Activated naive CD8-positive, alpha-beta T cell treated with anti-CD3 and anti-CD28 coated beads, Interleukin-2, amount 50 U/mL, for 16 hours (primary cell): ENCODE data around the gene HTR1A.

Experiments
- DNase-seq: peaks from one replicate; pipeline ENCODE4 v3.0.0-alpha.2; 2020; ENCODE audit warnings: low read depth, low spot score

The HTR1A gene

GRCh38 chr5:63962279-63962678 lies at the start of gene HTR1A:
HTR1A (minus strand) TSS chr5:63962445; CDS start chr5:63961719, 726 bp downstream.
- no peak for DNase-seq

GRCh38 chr5:64003966-64004365 lies 41.7 kb upstream of the HTR1A start:
- DNase-seq: no peak

GRCh38 chr5:64000096-64000495 lies 37.9 kb upstream of the HTR1A start:
- no peak for DNase-seq

GRCh38 chr5:63987053-63987452 lies 24.8 kb upstream of the HTR1A start:
- no peak for DNase-seq

GRCh38 chr5:63981864-63982263 lies 19.6 kb upstream of the HTR1A start:
- no peak for DNase-seq

- DNase-seq: no peak
Measured at GRCh38 chr5:63963926-63964325, 1.7 kb upstream of the HTR1A start.

- DNase-seq: no peak
Measured at GRCh38 chr5:63963080-63963735, 963 bp upstream of the HTR1A start.

GRCh38 chr5:63961598-63962161 lies 565 bp downstream of the HTR1A start:
- no peak for DNase-seq

GRCh38 chr5:63961125-63961597 lies 1.1 kb downstream of the HTR1A start:
- no peak for DNase-seq

- no peak for DNase-seq
Measured at GRCh38 chr5:63960646-63961045, 1.6 kb downstream of the HTR1A start.

- no peak for DNase-seq
Measured at GRCh38 chr5:63959177-63959982, 2.9 kb downstream of the HTR1A start.

GRCh38 chr5:63958654-63959053 lies 3.6 kb downstream of the HTR1A start:
- no peak for DNase-seq

GRCh38 chr5:63957617-63958016 lies 4.6 kb downstream of the HTR1A start:
- no peak for DNase-seq

- DNase-seq: no peak
Measured at GRCh38 chr5:63953217-63953616, 9.0 kb downstream of the HTR1A start.

- no peak for DNase-seq
Measured at GRCh38 chr5:63935103-63935502, 27.1 kb downstream of the HTR1A start.

- DNase-seq: no peak
Measured at GRCh38 chr5:63931836-63932235, 30.4 kb downstream of the HTR1A start.

GRCh38 chr5:63928451-63928850 lies 33.8 kb downstream of the HTR1A start:
- DNase-seq: no peak

GRCh38 chr5:63923914-63924313 lies 38.3 kb downstream of the HTR1A start:
- no peak for DNase-seq

- no peak for DNase-seq
Measured at GRCh38 chr5:63919763-63920478, 42.3 kb downstream of the HTR1A start.

GRCh38 chr5:63916786-63917185 lies 45.5 kb downstream of the HTR1A start:
- DNase-seq: no peak

- no peak for DNase-seq
Measured at GRCh38 chr5:63911871-63912270, 50.4 kb downstream of the HTR1A start.
